HG03432 (cell line): ENCODE data around the gene PNKD.
"Not testable (repeated sequence)": the region's sequence is repeated elsewhere in the genome, so short reads cannot be mapped to it uniquely, and the experiment has no call there.

ENCODE experiments used
- ATAC-seq: cut with Tn5 transposase; IDR thresholded peaks from one replicate; pipeline ENCODE4 v1.9.1; 2021; ENCODE audit warnings: mild to moderate bottlenecking, moderate library complexity; ENCODE audit not compliant: unreplicated experiment

PNKD gene

GRCh38 chr2:218291318-218292047 is 21.2 kb downstream of the PNKD start:
- no peak for ATAC-seq

GRCh38 chr2:218292048-218293014 is 22.0 kb downstream of the PNKD start, which contains the start of gene TMBIM1:
TSS of gene TMBIM1 (minus strand) at chr2:218292503. CDS start at chr2:218282141, 10,362 bp downstream.
- peak; percentile 73 for ATAC-seq

- no peak for ATAC-seq
Observed at GRCh38 chr2:218293715-218294429, 23.6 kb downstream of the PNKD start.

GRCh38 chr2:218294430-218295022 is 24.2 kb downstream of the PNKD start:
- ATAC-seq = no peak

- ATAC-seq = no peak
Observed at GRCh38 chr2:218295029-218295428, 24.7 kb downstream of the PNKD start.

GRCh38 chr2:218296200-218296599 is 25.9 kb downstream of the PNKD start:
- no peak for ATAC-seq

GRCh38 chr2:218296847-218297246 is 26.5 kb downstream of the PNKD start:
- no peak for ATAC-seq

- ATAC-seq = no peak
Observed at GRCh38 chr2:218298314-218298875, 28.1 kb downstream of the PNKD start.

GRCh38 chr2:218300141-218300540 is 29.8 kb downstream of the PNKD start:
- no peak for ATAC-seq

- peak; percentile 81 for ATAC-seq
Observed at GRCh38 chr2:218301176-218301819, 31.0 kb downstream of the PNKD start.

GRCh38 chr2:218305383-218305782 is 35.1 kb downstream of the PNKD start:
- no peak for ATAC-seq

GRCh38 chr2:218306184-218306920 is 36.0 kb downstream of the PNKD start:
- ATAC-seq = no peak

GRCh38 chr2:218307415-218308090 is 37.2 kb downstream of the PNKD start:
- no peak for ATAC-seq

GRCh38 chr2:218310853-218311540 is 40.7 kb downstream of the PNKD start:
- no peak for ATAC-seq

- ATAC-seq = not testable (repeated sequence)
Observed at GRCh38 chr2:218311541-218312266, 41.4 kb downstream of the PNKD start.

- no peak for ATAC-seq
Observed at GRCh38 chr2:218312267-218312756, 42.0 kb downstream of the PNKD start.

- ATAC-seq = no peak
Observed at GRCh38 chr2:218313356-218313755, 43.0 kb downstream of the PNKD start.
